Glutamatergic neuron (in vitro differentiated cells): Measurements from ENCODE around the gene COL4A1. TPM values are rescaled to one million over a fixed set of nuclear protein-coding genes. Genes with fewer than 3 reads are reported as not detected.

Source experiments
- DNase-seq: peaks from one replicate; pipeline ENCODE4 v3.0.0; 2022
- H3K27ac Mint-ChIP-seq: one replicate; pipeline ENCODE4 v1.8.0; 2020; ENCODE audit warnings: mild to moderate bottlenecking, mixed read lengths, inconsistent platforms; ENCODE audit not compliant: unreplicated experiment
- H3K27me3 Mint-ChIP-seq: one replicate; pipeline ENCODE4 v1.8.0; 2020; ENCODE audit warnings: mild to moderate bottlenecking, moderate library complexity, mixed read lengths, inconsistent platforms; ENCODE audit not compliant: unreplicated experiment
- H3K36me3 Mint-ChIP-seq: one replicate; pipeline ENCODE4 v1.8.0; 2020; ENCODE audit warnings: mild to moderate bottlenecking, mixed read lengths, inconsistent platforms; ENCODE audit not compliant: unreplicated experiment
- H3K4me1 Mint-ChIP-seq: one replicate; pipeline ENCODE4 v1.8.0; 2020; ENCODE audit warnings: mild to moderate bottlenecking, low read depth, mixed read lengths, inconsistent platforms; ENCODE audit not compliant: unreplicated experiment
- H3K4me3 Mint-ChIP-seq: one replicate; pipeline ENCODE4 v1.8.0; 2020; ENCODE audit warnings: mild to moderate bottlenecking, mixed read lengths, inconsistent platforms; ENCODE audit not compliant: unreplicated experiment
- H3K9me3 Mint-ChIP-seq: one replicate; pipeline ENCODE4 v1.8.0; 2020; ENCODE audit warnings: mild to moderate bottlenecking, moderate library complexity, mixed read lengths, inconsistent platforms; ENCODE audit not compliant: unreplicated experiment
- total RNA-seq: library from RNA; stranded (reverse); fragmentation: NEBNext Ultra II Directional; extraction: Animal tissue kit (Norgen Biotek cat#: 25700); gene quantifications from one replicate; pipeline ENCODE4 v1.2.1, GENCODE V29; 2021; ENCODE audit not compliant: unreplicated experiment
- TF ChIP-seq, protein P1 (sequence below): fragments of 200-600 bp; sonication (generic); IDR thresholded peaks from one replicate; pipeline ENCODE4 v1.5.0; 2021; ENCODE audit not compliant: partially characterized antibody, unreplicated experiment

COL4A1 gene
- total RNA-seq, 1 donor from 2014 or later = 14.6 TPM

DNA sequence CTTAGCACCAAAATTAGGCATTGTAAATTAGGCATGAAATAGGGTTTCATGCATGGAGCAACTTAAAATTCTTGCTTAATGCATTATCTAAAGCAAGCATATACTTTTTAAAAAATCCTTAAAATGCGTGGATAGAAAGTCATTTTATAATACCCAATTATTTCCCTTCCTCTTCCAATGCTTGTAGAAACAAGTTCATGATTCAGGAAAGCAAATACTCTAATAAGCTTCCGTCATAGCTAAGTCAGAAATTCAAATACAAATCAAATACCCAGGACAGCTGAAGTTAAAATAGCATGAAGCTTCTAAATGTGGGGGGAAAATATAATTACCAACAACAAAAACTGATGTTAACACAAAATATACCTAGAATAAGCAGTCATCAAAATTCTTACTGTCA lies 89.1 kb downstream of the COL4A1 start:
- Mint-ChIP-seq H3K9me3 (no peaks in the 10 kb centered on the region), H3K4me3 (no peak overlapping the region), H3K27me3 (no peaks in the 10 kb centered on the region), H3K36me3 (no peaks in the 10 kb centered on the region), H3K27ac (no peak overlapping the region), H3K4me1 (no peaks in the 10 kb centered on the region)
- TF ChIP-seq, protein P1, sequence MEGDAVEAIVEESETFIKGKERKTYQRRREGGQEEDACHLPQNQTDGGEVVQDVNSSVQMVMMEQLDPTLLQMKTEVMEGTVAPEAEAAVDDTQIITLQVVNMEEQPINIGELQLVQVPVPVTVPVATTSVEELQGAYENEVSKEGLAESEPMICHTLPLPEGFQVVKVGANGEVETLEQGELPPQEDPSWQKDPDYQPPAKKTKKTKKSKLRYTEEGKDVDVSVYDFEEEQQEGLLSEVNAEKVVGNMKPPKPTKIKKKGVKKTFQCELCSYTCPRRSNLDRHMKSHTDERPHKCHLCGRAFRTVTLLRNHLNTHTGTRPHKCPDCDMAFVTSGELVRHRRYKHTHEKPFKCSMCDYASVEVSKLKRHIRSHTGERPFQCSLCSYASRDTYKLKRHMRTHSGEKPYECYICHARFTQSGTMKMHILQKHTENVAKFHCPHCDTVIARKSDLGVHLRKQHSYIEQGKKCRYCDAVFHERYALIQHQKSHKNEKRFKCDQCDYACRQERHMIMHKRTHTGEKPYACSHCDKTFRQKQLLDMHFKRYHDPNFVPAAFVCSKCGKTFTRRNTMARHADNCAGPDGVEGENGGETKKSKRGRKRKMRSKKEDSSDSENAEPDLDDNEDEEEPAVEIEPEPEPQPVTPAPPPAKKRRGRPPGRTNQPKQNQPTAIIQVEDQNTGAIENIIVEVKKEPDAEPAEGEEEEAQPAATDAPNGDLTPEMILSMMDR = no peak
- DNase-seq = no peak

DNA sequence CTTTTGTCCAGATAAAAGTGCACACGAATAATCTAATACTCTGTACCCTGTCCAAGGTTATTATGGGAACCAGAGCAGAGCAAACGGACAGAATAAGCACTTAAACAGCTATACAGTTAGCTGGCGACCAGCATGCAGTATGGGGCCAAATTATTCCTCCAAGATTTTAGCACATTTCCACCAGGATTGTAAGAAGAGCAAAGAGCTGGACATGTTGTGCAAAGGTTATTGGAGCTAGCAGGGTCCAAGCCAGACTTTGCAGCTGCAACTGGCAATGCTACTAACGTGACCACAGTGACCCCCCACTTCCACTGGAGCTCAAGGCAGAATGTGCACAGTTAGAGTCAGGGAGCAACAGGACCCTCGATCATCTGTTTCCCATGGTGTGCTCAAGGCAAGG lies 89.9 kb downstream of the COL4A1 start:
- Mint-ChIP-seq H3K4me1 (no peaks in the 10 kb centered on the region), H3K9me3 (no peaks in the 10 kb centered on the region), H3K27me3 (no peaks in the 10 kb centered on the region), H3K4me3 (no peak overlapping the region), H3K36me3 (no peaks in the 10 kb centered on the region), H3K27ac (no peak overlapping the region)
- no peak for DNase-seq
- TF ChIP-seq, protein P1 = no peak

DNA sequence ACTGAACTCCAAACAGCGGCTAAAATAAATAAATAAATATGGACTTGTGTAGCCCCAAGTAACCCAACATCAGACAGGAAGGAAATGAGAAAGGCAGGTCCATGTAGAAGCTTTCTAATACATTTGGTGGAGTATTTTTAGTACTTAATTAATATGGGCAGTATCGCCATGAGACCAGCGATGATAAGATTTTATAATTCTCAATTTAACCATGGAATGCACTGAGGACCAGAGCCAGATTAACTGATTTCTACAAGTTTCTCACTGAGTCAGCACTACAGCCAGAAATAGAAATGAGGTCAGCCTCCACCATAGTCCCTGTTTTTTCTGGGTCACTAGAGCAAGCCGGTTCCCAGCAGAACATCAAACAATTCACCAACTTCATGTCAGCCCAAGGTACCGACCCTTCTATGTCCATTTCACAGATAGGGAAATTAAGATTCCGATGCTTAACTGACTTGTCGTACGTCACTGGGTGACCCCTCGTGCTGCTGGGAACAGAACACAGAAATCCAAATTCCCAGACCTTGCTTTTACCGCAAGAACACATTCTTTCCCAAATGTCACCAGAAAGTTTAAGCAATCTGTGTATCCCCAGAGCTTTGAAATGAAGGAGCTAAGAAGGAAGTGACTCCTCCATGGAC lies 90.4 kb downstream of the COL4A1 start:
- no peaks in the 10 kb centered on the region for H3K27me3 Mint-ChIP-seq
- peaks cover 3% of the 10 kb centered on the region for H3K4me1 Mint-ChIP-seq
- no peak overlapping the region for H3K4me3 Mint-ChIP-seq
- H3K36me3 Mint-ChIP-seq = no peaks in the 10 kb centered on the region
- H3K27ac Mint-ChIP-seq = no peak overlapping the region
- TF ChIP-seq, protein P1 = no peak
- DNase-seq = no peak
- H3K9me3 Mint-ChIP-seq = no peaks in the 10 kb centered on the region

DNA sequence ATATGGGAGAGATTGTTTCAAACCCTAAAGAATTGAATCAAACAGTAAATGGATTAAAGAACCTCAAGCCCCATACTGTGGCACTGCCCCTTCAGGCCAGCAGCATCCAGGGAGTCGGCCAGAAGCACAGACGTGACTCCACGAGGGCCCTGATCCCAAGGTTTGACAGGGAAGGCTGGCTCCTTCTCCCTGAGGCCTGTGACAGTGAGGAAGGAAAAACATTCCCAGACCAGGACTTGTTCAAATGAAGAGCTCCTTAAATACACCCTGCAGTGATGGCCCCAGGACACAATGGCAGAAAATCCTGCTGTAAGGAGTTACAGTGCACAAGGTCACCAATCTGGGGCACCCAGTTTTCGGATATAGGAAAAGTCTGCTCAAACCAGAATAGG lies 91.0 kb downstream of the COL4A1 start:
- Mint-ChIP-seq H3K4me3 (no peak overlapping the region), H3K27me3 (no peaks in the 10 kb centered on the region), H3K9me3 (no peaks in the 10 kb centered on the region), H3K27ac (no peak overlapping the region), H3K4me1 (peaks cover 6% of the 10 kb centered on the region), H3K36me3 (no peaks in the 10 kb centered on the region)
- DNase-seq = no peak
- TF ChIP-seq, protein P1 = no peak

DNA sequence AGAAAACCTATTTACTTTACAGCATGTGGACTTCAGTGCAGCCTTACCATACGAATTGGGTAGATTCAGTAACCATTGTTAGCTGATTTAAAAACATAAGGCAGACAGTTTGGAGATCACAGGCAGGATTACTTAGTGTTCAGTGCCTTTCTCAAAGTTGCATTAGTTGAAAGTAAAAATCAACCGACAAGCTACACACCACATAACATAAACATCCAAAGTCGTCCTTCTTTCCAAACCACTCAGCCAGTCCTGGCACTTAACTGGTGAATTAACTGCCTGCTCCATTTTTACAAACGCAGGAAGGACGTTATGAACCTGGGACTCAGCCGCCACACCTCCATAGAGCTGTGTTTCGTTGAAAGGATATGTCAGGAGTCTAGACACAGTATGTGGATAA lies 91.4 kb downstream of the COL4A1 start:
- DNase-seq = no peak
- Mint-ChIP-seq H3K4me1 (peaks cover 6% of the 10 kb centered on the region), H3K36me3 (no peaks in the 10 kb centered on the region), H3K9me3 (peaks cover 2% of the 10 kb centered on the region), H3K27me3 (no peaks in the 10 kb centered on the region), H3K27ac (no peak overlapping the region), H3K4me3 (no peak overlapping the region)
- TF ChIP-seq, protein P1 = no peak
